Natural killer cell (primary cell): Measurements from ENCODE around the gene LRRC74B. TPM values are rescaled to one million over a fixed set of nuclear protein-coding genes. Genes with fewer than 3 reads are reported as not detected.

Experiments used
- ATAC-seq, 3 donors: fragments of 150-1000 bp in 2 of 3; fragments of 200-7000 bp in 1 of 3; cut with Tn5 transposase; 1 replicate in 1 of 3; 2 replicates in 2 of 3; pipeline ENCODE4 v1.10.0; 2021; ENCODE audit warnings: mild to moderate bottlenecking in 2 of 3, moderate library complexity in 2 of 3
- DNase-seq, 2 donors: peaks; one replicate each; pipeline versions ENCODE4 v3.0.0 to v3.0.0-alpha.2; 2013 to 2021; ENCODE audit warnings: mixed read lengths in 1 of 2
- H3K27ac ChIP-seq: one replicate; pipeline ENCODE4 v1.5.1; 2013; ENCODE audit warnings: mild to moderate bottlenecking, low read length
- H3K27me3 ChIP-seq: one replicate; pipeline ENCODE4 v1.6.1; 2013; ENCODE audit warnings: low read length; ENCODE audit not compliant: control insufficient read depth, insufficient read depth
- H3K36me3 ChIP-seq: one replicate; pipeline ENCODE4 v1.6.1; 2013; ENCODE audit warnings: low read length; ENCODE audit not compliant: control insufficient read depth, insufficient read depth
- H3K4me1 ChIP-seq: one replicate; pipeline ENCODE4 v1.6.1; 2013; ENCODE audit warnings: low read length; ENCODE audit not compliant: control insufficient read depth, insufficient read depth
- H3K4me3 ChIP-seq: one replicate; pipeline ENCODE4 v1.5.1; 2013; ENCODE audit warnings: low read length
- H3K9me3 ChIP-seq: one replicate; pipeline ENCODE4 v1.6.1; 2013; ENCODE audit warnings: low read length; ENCODE audit not compliant: control insufficient read depth, insufficient read depth
- H3K27ac Mint-ChIP-seq, 2 donors: one replicate each; pipeline ENCODE4 v1.8.0; 2022; ENCODE audit warnings: mild to moderate bottlenecking in 2 of 2, mixed read lengths in 2 of 2, moderate library complexity in 1 of 2
- H3K27me3 Mint-ChIP-seq, 2 donors: one replicate each; pipeline ENCODE4 v1.8.0; 2022; ENCODE audit warnings: low read depth in 2 of 2, mixed read lengths in 2 of 2
- H3K36me3 Mint-ChIP-seq: one replicate; pipeline ENCODE4 v1.8.0; 2022; ENCODE audit warnings: mixed read lengths
- H3K4me1 Mint-ChIP-seq, 2 donors: one replicate each; pipeline ENCODE4 v1.8.0; 2022; ENCODE audit warnings: mixed read lengths in 2 of 2
- H3K4me3 Mint-ChIP-seq: one replicate; pipeline ENCODE4 v1.8.0; 2022; ENCODE audit warnings: mild to moderate bottlenecking, moderate library complexity, mixed read lengths
- H3K9me3 Mint-ChIP-seq, 2 donors: one replicate each; pipeline ENCODE4 v1.8.0; 2022; ENCODE audit warnings: mixed read lengths in 2 of 2
- WGBS: methylation state at CpG from one replicate; pipeline ENCODE4 v1.1.7; 2013; ENCODE audit warnings: missing lambda C conversion rate; ENCODE audit not compliant: insufficient coverage; 5-methylcytosine and 5-hydroxymethylcytosine counted together
- intact Hi-C: fragments of 100-400 bp; cut with micrococcal nuclease; formaldehyde crosslinking; loops from one replicate; pipeline ENCODE4 v1.14.2; 2022
- total RNA-seq, 4 donors: library from RNA; stranded (reverse); fragments of 120-200 nt in 1 of 4; gene quantifications; one replicate each; pipeline versions ENCODE4 v1.2.3 to v1.2.4, GENCODE V29; 2013 to 2022
- TF ChIP-seq, protein P1 (sequence below): fragments of 200-600 bp; IDR thresholded peaks from one replicate; pipeline ENCODE4 v1.8.0; 2022; ENCODE audit warnings: antibody characterized with exemption

The LRRC74B gene
- total RNA-seq, 3 donors from 2014 or later (not counting 1 experiment from before 2014, with no cell fraction given) = 0.11 TPM; not detected in 2

DNA sequence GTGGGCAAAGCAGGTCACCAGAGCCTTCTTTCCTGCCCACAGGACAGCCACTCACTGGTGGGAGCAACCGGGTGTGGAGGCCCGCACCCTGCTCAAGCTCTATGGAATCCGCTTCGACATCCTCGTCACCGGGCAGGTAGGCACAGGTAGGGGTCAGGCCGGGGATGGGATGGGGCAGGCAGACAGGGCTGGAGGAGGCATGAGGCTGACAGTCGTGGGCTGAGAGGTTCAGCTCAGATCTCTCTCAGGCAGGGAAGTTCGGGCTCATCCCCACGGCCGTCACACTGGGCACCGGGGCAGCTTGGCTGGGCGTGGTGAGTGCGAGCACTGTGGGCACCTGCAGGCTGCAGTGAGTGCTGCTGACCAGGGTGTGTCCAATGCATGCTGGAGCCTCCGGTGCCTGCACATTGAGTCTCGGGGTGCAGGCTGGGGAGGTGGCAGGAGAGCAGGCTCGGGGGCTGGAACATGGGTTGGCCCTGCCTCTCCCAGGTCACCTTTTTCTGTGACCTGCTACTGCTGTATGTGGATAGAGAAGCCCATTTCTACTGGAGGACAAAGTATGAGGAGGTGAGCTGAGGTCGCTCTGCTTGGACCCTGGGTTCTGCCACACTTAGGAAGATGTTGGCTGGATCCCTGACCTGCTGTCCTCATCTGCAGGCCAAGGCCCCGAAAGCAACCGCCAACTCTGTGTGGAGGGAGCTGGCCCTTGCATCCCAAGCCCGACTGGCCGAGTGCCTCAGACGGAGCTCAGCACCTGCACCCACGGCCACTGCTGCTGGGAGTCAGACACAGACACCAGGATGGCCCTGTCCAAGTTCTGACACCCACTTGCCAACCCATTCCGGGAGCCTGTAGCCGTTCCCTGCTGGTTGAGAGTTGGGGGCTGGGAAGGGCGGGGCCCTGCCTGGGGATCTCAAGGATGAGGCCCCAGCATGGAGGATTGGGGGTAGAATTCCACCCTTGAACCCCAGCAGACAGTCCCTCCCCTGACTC lies 19.7 kb upstream of the LRRC74B start:
- Mint-ChIP-seq H3K27me3 (peaks cover 7 to 10% of the 10 kb centered on the region in 2 donors), H3K27ac (peak overlapping the region in 1 of 2 donors; percentile 42), H3K4me3 (no peak overlapping the region), H3K4me1 (peaks cover 6 to 13% of the 10 kb centered on the region in 2 donors), H3K36me3 (no peaks in the 10 kb centered on the region), H3K9me3 (no peaks in the 10 kb centered on the region)
- H3K27ac ChIP-seq = no peak overlapping the region
- H3K4me1 ChIP-seq = peaks cover 10% of the 10 kb centered on the region
- no peaks in the 10 kb centered on the region for H3K9me3 ChIP-seq
- H3K4me3 ChIP-seq = no peak overlapping the region
- intact Hi-C loops = no loop called here
- H3K36me3 ChIP-seq = no peaks in the 10 kb centered on the region
- WGBS = 90% methylated on average over 27 of the region's 27 CpGs
- no peaks in the 10 kb centered on the region for H3K27me3 ChIP-seq
- TF ChIP-seq, protein P1, sequence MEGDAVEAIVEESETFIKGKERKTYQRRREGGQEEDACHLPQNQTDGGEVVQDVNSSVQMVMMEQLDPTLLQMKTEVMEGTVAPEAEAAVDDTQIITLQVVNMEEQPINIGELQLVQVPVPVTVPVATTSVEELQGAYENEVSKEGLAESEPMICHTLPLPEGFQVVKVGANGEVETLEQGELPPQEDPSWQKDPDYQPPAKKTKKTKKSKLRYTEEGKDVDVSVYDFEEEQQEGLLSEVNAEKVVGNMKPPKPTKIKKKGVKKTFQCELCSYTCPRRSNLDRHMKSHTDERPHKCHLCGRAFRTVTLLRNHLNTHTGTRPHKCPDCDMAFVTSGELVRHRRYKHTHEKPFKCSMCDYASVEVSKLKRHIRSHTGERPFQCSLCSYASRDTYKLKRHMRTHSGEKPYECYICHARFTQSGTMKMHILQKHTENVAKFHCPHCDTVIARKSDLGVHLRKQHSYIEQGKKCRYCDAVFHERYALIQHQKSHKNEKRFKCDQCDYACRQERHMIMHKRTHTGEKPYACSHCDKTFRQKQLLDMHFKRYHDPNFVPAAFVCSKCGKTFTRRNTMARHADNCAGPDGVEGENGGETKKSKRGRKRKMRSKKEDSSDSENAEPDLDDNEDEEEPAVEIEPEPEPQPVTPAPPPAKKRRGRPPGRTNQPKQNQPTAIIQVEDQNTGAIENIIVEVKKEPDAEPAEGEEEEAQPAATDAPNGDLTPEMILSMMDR = no peak
- DNase-seq = no peak
- ATAC-seq = no peak

DNA sequence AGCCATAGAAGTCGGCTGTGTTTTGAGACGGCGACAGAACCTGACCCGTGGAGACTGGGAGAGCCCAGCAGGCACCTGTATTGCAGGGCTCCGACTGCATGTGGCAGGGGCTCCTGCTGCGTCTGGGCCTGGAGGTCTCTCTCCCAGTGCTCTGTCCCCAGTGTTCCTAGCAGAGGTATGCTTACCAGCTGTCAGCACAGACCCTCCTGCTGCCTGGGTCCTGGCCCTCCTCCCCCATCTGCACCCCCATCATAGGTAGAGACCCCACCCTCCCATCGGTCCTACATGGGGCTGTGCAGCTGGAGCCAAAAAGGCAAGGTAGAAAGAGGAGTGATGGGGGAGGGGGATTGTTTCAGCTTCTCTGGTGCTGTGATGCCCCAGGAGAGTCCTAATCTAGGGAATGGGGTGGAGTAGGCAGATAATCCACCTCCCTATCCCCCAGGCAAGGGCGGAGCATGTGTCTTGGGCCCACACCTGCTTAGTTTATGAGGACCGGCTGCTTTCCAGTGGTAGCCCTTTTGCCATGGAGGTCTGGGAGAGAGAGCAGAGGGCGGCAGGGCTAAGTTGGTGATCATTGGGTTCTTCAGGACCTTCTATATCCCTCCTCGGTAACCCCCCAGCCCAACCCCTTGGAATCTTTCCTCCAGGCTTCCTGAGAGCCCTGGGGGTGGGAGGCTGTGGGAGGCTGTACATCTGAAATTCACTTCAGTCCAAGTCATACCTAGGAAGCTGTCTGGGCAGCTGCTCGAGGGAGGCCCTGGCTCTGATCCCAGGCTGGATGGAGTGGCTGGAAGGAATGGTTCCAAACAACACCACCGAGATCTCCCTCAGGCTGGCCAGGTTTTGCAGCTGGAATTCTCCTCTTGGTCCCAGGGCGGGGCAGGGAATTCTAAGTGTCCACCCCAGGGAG lies 18.7 kb upstream of the LRRC74B start:
- peaks cover 3% of the 10 kb centered on the region for H3K27me3 ChIP-seq
- H3K4me3 Mint-ChIP-seq = no peak overlapping the region
- WGBS = 88% methylated on average over 12 of the region's 14 CpGs
- H3K4me1 ChIP-seq = peaks cover 16% of the 10 kb centered on the region
- H3K9me3 Mint-ChIP-seq = no peaks in the 10 kb centered on the region
- DNase-seq (no peak), ATAC-seq (no peak)
- H3K4me3 ChIP-seq = no peak overlapping the region
- intact Hi-C loops = no loop called here
- no peak overlapping the region for H3K27ac Mint-ChIP-seq
- no peaks in the 10 kb centered on the region for H3K36me3 ChIP-seq
- H3K27ac ChIP-seq = no peak overlapping the region
- peaks cover 10 to 15% of the 10 kb centered on the region in 2 donors for H3K27me3 Mint-ChIP-seq
- peaks cover 6 to 14% of the 10 kb centered on the region in 2 donors for H3K4me1 Mint-ChIP-seq
- H3K36me3 Mint-ChIP-seq = no peaks in the 10 kb centered on the region
- TF ChIP-seq, protein P1 = no peak
- H3K9me3 ChIP-seq = no peaks in the 10 kb centered on the region

DNA sequence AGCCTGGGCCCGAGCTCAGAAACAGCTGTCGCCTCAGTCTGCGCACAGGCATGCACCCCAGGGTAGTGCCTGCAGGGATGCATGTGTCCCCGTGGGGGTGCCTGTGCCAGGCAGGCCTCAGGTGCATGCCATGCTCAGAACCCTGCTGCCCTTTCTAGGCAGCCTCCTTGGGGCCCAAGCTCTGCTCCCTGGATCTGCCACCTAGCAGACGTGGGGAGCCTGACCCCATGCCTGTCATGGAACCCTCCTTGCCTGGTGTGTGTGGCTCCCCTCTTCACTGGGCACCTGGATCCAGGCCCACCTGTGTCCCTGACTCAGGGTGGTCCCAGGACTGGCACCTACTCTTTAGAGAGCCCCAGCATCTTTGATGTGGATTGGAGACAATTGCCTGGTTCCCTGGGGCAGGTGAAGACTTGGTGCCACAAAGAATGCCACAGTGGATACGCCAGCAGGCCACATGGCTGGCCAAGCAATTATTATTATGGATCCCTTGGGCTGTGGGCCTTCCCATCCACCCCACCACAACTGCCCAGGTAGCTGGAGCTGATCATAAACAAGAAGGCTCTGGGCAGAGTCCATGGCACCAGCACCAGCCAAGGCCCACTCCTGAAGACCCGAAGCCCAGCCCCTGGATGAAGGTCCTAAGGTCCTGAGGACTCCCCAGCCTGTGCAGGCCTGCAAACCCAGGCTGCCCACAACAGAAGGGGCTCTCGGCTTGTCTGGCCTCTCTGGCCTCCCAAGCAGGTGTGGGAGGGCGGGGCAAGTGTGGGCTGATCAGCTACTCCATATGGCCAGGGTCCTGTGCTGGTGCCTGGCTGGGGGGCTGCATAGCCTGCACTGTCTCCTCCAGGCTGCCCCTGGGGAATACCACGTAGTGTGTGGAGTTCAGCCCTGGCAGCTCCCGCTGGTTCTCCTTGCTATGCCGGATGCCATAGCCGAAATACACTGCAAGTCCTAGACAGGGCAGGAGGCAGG lies 17.2 kb upstream of the LRRC74B start:
- Mint-ChIP-seq H3K9me3 (no peaks in the 10 kb centered on the region), H3K36me3 (no peaks in the 10 kb centered on the region), H3K27ac (no peak overlapping the region), H3K27me3 (peaks cover 10 to 21% of the 10 kb centered on the region in 2 donors), H3K4me1 (peaks cover 6 to 14% of the 10 kb centered on the region in 2 donors), H3K4me3 (no peak overlapping the region)
- TF ChIP-seq, protein P1 = no peak
- ATAC-seq (no peak), DNase-seq (no peak)
- no peaks in the 10 kb centered on the region for H3K36me3 ChIP-seq
- whole genome bisulfite sequencing = 86% methylated on average over 13 of the region's 13 CpGs
- H3K9me3 ChIP-seq = no peaks in the 10 kb centered on the region
- H3K27me3 ChIP-seq = peaks cover 6% of the 10 kb centered on the region
- no peak overlapping the region for H3K27ac ChIP-seq
- intact Hi-C loops = no loop called here
- H3K4me1 ChIP-seq = peaks cover 19% of the 10 kb centered on the region
- no peak overlapping the region for H3K4me3 ChIP-seq
